ENCODE results near the gene LRPAP1.
"Not testable (repeated sequence)": the region's sequence is repeated elsewhere in the genome, so short reads cannot be mapped to it uniquely, and the experiment has no call there.

- TF ChIP-seq POLR2A (IDR thresholded peaks at IDR 0.05; ENCODE audit: low read depth, low read length); GATA2 (IDR thresholded peaks at IDR 0.05; ENCODE audit: insufficient read depth, insufficient read length, low read depth, low read length); POLR2AphosphoS5 (IDR thresholded peaks at IDR 0.05; ENCODE audit: insufficient read depth, low read depth, low read length); MYC (IDR thresholded peaks at IDR 0.05; ENCODE audit: low read depth, low read length); EZH2 (IDR thresholded peaks at IDR 0.05; ENCODE audit: borderline replicate concordance, low read depth, low read length, severe bottlenecking): not testable (repeated sequence)
- TF ChIP-seq, protein P1, sequence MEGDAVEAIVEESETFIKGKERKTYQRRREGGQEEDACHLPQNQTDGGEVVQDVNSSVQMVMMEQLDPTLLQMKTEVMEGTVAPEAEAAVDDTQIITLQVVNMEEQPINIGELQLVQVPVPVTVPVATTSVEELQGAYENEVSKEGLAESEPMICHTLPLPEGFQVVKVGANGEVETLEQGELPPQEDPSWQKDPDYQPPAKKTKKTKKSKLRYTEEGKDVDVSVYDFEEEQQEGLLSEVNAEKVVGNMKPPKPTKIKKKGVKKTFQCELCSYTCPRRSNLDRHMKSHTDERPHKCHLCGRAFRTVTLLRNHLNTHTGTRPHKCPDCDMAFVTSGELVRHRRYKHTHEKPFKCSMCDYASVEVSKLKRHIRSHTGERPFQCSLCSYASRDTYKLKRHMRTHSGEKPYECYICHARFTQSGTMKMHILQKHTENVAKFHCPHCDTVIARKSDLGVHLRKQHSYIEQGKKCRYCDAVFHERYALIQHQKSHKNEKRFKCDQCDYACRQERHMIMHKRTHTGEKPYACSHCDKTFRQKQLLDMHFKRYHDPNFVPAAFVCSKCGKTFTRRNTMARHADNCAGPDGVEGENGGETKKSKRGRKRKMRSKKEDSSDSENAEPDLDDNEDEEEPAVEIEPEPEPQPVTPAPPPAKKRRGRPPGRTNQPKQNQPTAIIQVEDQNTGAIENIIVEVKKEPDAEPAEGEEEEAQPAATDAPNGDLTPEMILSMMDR (IDR thresholded peaks at IDR 0.05; ENCODE audit: extremely low read depth in 1 of 2, insufficient read depth in 1 of 2, low read depth in 1 of 2, low read length in 2 of 2): not testable (repeated sequence)
Observed at GRCh38 chr4:3574865-3575264, 42.6 kb upstream of the LRPAP1 start.
